ENCODE measurements around the gene DPF3.

The DPF3 gene

DNA sequence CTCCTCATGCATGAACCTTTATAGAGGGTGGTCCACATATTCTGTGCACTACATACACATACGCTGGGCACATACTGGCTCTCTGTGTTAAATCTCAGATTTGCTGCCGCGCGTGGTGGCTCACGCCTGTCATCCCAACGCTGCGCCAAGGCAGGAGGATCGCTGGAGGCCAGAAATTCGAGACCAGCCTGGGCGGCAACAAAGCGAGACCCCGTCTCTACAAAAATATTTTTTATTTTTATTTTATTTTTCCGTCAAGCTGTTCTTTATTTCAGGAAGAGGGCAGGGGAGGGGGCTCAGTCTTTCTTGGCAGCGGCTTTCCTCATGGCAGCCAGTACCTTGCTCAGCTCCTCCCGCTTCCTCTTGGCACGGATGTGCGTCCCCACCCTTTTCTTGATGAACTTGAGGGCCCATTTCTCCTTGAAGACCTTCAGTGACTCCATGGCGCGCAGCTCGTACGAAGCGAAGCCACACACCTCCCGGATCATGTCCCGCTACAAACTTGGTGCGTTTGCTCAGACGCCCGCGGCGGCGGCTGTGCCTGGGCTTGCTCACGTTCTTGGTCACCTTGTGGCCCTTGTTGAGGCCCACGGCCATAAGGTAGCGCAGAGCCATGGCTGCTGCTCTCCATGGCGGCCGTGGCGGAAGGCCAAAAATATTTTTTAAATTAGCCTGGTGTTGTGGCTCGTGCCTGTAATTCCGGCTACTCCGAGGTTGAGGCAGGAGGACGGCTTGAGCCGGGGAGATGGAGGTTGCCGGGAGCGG, 35.6 kb upstream of the DPF3 start:
- POLR2A ChIA-PET = no interaction called here
- DNase-seq (ENCODE audit: extremely low spot score) = no peak
- CTCF ChIA-PET = no interaction called here
- TF ChIP-seq FOXA1 (IDR thresholded peaks at IDR 0.05) (no peak), FOXM1 (IDR thresholded peaks at IDR 0.05; ENCODE audit: borderline replicate concordance) (no peak), ARNT (IDR thresholded peaks at IDR 0.05) (no peak), LEF1 (IDR thresholded peaks at IDR 0.05; ENCODE audit: borderline replicate concordance) (no peak), HDGF (IDR thresholded peaks at IDR 0.05; ENCODE audit: borderline replicate concordance) (no peak), TARDBP (IDR thresholded peaks at IDR 0.05) (no peak), CTBP1 (IDR thresholded peaks at IDR 0.05; ENCODE audit: borderline replicate concordance) (no peak), ELF4 (IDR thresholded peaks at IDR 0.05) (no peak), NFRKB (IDR thresholded peaks at IDR 0.05) (no peak), L3MBTL2 (conservative IDR thresholded peaks at IDR 0.05) (no peak)

DNA sequence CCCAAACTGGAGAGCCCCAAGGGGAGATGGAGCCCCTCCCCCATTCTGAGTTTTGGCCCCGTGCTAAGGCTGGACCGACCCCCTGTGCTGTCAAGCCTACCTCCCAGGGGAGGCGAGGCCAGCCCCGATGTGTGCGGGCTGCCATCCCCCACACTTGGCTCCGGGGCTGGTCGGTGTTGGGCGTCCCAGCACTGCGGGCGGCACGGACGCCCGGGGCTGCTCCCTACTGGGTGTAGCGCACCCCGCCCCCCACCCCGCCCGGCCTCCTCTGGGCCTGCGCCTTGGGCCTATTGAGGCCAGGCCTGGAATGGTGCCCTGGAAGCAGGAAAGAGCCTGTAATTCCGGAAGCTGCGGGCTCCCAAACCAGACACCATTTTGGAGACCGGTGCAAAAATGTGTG, 35.0 kb upstream of the DPF3 start:
- POLR2A ChIA-PET = no interaction called here
- CTCF ChIA-PET = no interaction called here
- no peak for DNase-seq (ENCODE audit: extremely low spot score)
- no peak for TF ChIP-seq FOXA1 (IDR thresholded peaks at IDR 0.05)
- TF ChIP-seq ELF4 (IDR thresholded peaks at IDR 0.05) = no peak
- no peak for TF ChIP-seq NFRKB (IDR thresholded peaks at IDR 0.05)
- no peak for TF ChIP-seq SUZ12 (IDR thresholded peaks at IDR 0.05)
- TF ChIP-seq SP1 (IDR thresholded peaks at IDR 0.05) = no peak

DNA sequence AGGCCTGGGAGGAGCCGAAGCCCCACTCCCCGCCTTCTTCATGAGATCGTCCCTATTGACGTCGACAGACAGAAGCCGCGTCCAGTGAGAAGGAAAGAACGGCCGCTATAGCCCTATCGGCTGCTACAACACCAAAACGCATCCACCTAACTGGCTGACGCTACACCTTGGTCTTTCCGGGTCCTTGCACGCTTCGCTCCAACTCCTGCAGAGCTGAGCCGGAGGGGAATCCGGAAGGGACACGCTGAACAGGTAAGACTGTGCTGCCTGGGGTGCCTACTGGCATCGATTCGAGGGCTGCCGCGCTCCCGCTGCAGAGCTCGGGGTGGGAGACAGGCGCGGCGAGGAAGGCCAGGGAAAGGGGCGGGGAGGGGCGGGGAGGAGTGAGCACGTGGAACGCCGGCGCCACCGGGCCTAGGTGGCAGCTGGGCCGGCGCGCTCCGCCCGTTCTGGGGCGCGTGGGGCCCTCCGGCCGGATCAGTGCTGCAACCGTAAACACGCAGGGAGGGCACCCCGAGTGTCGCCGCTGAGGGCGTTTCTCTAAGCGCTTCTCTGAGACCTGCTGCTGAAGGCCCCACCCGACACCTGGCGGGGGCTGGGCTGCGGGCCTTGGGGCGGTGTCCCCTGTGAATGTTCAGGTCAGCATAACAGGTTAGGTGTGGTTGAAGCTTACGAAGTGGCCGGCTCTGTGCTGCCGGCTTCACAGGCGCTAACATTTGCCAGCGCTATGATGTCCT, 32.6 kb upstream of the DPF3 start, which contains the start of gene DCAF4:
TSS of gene DCAF4 (plus strand) at position 173 of the 737 bp plus-strand sequence. CDS start 11,515 bp downstream, outside the sequence.
- CTCF ChIA-PET = interaction anchor here (2.1 kb wide), 1 partner anchor 412 kb away, joined by 11 read pairs; no protein-coding TSS in a partner anchor
- DNase-seq (ENCODE audit: extremely low spot score) = peak; percentile 96
- TF ChIP-seq ZNF384 (IDR thresholded peaks at IDR 0.05) (no peak), ELF4 (IDR thresholded peaks at IDR 0.05) (peak; percentile 82), L3MBTL2 (conservative IDR thresholded peaks at IDR 0.05) (peak; percentile 82; the same call in 1 of the 2 replicates)
- TF ChIP-seq, protein P1, sequence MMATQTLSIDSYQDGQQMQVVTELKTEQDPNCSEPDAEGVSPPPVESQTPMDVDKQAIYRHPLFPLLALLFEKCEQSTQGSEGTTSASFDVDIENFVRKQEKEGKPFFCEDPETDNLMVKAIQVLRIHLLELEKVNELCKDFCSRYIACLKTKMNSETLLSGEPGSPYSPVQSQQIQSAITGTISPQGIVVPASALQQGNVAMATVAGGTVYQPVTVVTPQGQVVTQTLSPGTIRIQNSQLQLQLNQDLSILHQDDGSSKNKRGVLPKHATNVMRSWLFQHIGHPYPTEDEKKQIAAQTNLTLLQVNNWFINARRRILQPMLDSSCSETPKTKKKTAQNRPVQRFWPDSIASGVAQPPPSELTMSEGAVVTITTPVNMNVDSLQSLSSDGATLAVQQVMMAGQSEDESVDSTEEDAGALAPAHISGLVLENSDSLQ (IDR thresholded peaks at IDR 0.05) = peak; percentile 99
- POLR2A ChIA-PET = interaction anchor here (0.8 to 1.1 kb wide), 5 partner anchors 8 to 210 kb away, joined by 3 to 7 read pairs (median 3); partner anchors contain the start of genes PSEN1 and RBM25

DNA sequence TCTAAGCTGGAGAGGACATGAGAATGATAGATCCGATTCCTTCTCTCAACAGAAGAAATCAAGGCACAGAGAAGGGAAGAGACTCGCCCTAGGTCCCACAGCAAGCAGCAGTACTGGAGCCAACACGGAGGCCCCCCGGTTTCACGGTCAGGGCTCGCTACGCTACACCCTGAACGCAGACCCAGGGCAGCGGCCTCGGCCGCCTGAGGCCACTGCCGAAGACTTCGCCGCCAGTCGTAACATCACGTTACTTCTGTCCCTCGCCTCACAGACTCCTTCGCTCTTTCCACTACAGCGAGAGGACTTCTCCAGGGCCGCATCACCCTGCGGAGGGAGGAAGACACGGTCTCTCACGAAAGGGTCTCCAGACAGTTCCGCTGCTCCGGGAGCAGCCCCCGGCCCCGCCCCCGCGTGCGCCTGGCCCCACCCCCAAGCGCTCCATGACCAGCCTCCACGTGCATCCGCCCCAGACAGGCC, 32.0 kb upstream of the DPF3 start:
- no peak for DNase-seq (ENCODE audit: extremely low spot score)
- TF ChIP-seq, protein P1 (IDR thresholded peaks at IDR 0.05) = no peak
- no peak for TF ChIP-seq HDGF (IDR thresholded peaks at IDR 0.05; ENCODE audit: borderline replicate concordance)
- TF ChIP-seq L3MBTL2 (conservative IDR thresholded peaks at IDR 0.05) = no peak; the same call in 1 of the 2 replicates
- no peak for TF ChIP-seq CTBP1 (IDR thresholded peaks at IDR 0.05; ENCODE audit: borderline replicate concordance)
- no peak for TF ChIP-seq SP1 (IDR thresholded peaks at IDR 0.05)
- TF ChIP-seq ELF4 (IDR thresholded peaks at IDR 0.05) = no peak
- no peak for TF ChIP-seq FOXA1 (IDR thresholded peaks at IDR 0.05)
- no peak for TF ChIP-seq NFRKB (IDR thresholded peaks at IDR 0.05)
- TF ChIP-seq LEF1 (IDR thresholded peaks at IDR 0.05; ENCODE audit: borderline replicate concordance) = no peak
- ChIA-PET POLR2A (interaction anchor here (0.9 to 1.1 kb wide), 4 partner anchors 9 to 210 kb away, joined by 3 to 7 read pairs (median 3); partner anchors contain the start of genes PSEN1 and RBM25), CTCF (interaction anchor here (2.1 kb wide), 1 partner anchor 412 kb away, joined by 11 read pairs; no protein-coding TSS in a partner anchor)

DNA sequence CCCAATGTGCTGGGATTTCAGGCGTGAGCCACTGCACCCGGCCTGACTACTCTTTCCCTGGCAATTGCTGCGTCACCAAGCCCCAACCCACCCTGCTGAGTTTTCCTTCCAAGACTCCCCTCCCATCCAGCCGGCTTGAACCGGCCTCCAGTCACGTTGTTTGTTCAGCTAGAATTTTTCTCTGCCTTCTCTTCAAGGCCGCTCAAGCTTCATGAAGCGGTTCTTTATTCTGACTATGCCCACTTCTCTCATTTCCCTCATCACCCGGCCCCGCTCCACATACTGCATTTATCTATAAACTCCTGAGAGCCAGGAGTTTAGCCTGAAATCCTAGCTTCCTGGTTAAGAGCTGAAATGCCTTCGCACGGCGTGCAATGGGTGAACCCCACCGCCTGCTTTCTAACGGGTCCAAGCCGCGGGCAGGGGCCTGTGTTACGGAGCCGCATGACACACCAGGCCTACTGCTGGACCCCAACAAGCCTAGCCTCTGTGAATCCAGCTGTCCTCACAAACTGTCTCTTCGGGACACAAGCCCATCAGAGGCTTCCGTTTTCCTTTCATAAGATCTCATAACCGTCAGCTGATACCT, 31.4 kb upstream of the DPF3 start:
- POLR2A ChIA-PET = no interaction called here
- CTCF ChIA-PET = interaction anchor here (2.1 kb wide), 1 partner anchor 411 kb away, joined by 11 read pairs; no protein-coding TSS in a partner anchor
- no peak for TF ChIP-seq ARNT (IDR thresholded peaks at IDR 0.05)
- no peak for TF ChIP-seq FOXA1 (IDR thresholded peaks at IDR 0.05)
- no peak for TF ChIP-seq LEF1 (IDR thresholded peaks at IDR 0.05; ENCODE audit: borderline replicate concordance)
- no peak for TF ChIP-seq ELF4 (IDR thresholded peaks at IDR 0.05)
- no peak for TF ChIP-seq BHLHE40 (IDR thresholded peaks at IDR 0.05; ENCODE audit: borderline replicate concordance)
- no peak for TF ChIP-seq ZNF384 (IDR thresholded peaks at IDR 0.05)
- TF ChIP-seq FOXK2 (IDR thresholded peaks at IDR 0.05) = no peak
- DNase-seq (ENCODE audit: extremely low spot score) = no peak

DNA sequence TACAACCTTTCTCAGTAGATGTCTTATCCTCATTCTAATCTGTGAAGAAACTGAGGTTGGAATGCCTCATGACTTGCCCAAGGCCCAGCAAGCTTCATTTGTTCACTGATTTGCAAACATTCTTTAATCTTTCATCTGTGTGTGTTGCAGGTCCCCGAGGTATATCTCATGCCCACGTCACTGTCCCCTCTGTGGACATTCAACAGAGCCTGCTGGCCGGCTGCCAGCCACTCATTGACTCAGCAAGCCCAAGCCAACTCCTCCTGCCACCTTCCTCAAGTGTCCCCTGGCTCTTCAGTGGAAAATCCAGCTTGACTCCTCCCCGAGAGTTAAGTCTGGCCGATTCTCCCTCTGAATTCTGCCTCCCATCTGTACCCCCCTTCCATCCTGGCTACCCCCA, 30.4 kb upstream of the DPF3 start:
- DNase-seq (ENCODE audit: extremely low spot score) = no peak
- no peak for TF ChIP-seq LEF1 (IDR thresholded peaks at IDR 0.05; ENCODE audit: borderline replicate concordance)
- TF ChIP-seq ARNT (IDR thresholded peaks at IDR 0.05) = no peak
- no peak for TF ChIP-seq FOXM1 (IDR thresholded peaks at IDR 0.05; ENCODE audit: borderline replicate concordance)
- TF ChIP-seq, protein P1 (IDR thresholded peaks at IDR 0.05) = no peak
- no peak for TF ChIP-seq L3MBTL2 (conservative IDR thresholded peaks at IDR 0.05)
- TF ChIP-seq HDGF (IDR thresholded peaks at IDR 0.05; ENCODE audit: borderline replicate concordance) = no peak
- no peak for TF ChIP-seq SP1 (IDR thresholded peaks at IDR 0.05)
- no peak for TF ChIP-seq FOXA1 (IDR thresholded peaks at IDR 0.05)
- TF ChIP-seq ZNF384 (IDR thresholded peaks at IDR 0.05) = no peak
- no peak for TF ChIP-seq NFRKB (IDR thresholded peaks at IDR 0.05)
- no peak for TF ChIP-seq CTBP1 (IDR thresholded peaks at IDR 0.05; ENCODE audit: borderline replicate concordance)
- TF ChIP-seq TARDBP (IDR thresholded peaks at IDR 0.05) = no peak
- TF ChIP-seq FOXK2 (IDR thresholded peaks at IDR 0.05) = no peak
- TF ChIP-seq BHLHE40 (IDR thresholded peaks at IDR 0.05; ENCODE audit: borderline replicate concordance) = no peak
- TF ChIP-seq SUZ12 (IDR thresholded peaks at IDR 0.05) = no peak
- no peak for TF ChIP-seq ELF4 (IDR thresholded peaks at IDR 0.05)
- POLR2A ChIA-PET = no interaction called here
- CTCF ChIA-PET = interaction anchor here (0.6 kb wide), 1 partner anchor 25 kb away, joined by 3 read pairs; no protein-coding TSS in a partner anchor

All from HEK293T (cell line).